HG02840 (cell line): ENCODE measurements around the gene MAP4K2.
"Not testable (repeated sequence)": the region's sequence is repeated elsewhere in the genome, so short reads cannot be mapped to it uniquely, and the experiment has no call there.

ENCODE experiments used
- ATAC-seq: cut with Tn5 transposase; IDR thresholded peaks from one replicate; pipeline ENCODE4 v1.9.1; 2021; ENCODE audit warnings: mild to moderate bottlenecking, moderate library complexity, moderate number of reproducible peaks; ENCODE audit not compliant: unreplicated experiment, low FRiP score

The MAP4K2 gene

GRCh38 chr11:64803158-64803845, at the start of gene MAP4K2:
Gene MAP4K2, minus strand, starts transcription at chr11:64803214. Its CDS starts 65 bp downstream, at chr11:64803149.
- ATAC-seq, result peak; percentile 57

GRCh38 chr11:64851831-64852351, 48.9 kb upstream of the MAP4K2 start:
- ATAC-seq, result peak; percentile 3

GRCh38 chr11:64850979-64851567, 48.1 kb upstream of the MAP4K2 start:
- peak; percentile 51 for ATAC-seq

- no peak for ATAC-seq
These were observed 46.8 kb upstream of the MAP4K2 start for GRCh38 chr11:64849598-64850356.

DNA sequence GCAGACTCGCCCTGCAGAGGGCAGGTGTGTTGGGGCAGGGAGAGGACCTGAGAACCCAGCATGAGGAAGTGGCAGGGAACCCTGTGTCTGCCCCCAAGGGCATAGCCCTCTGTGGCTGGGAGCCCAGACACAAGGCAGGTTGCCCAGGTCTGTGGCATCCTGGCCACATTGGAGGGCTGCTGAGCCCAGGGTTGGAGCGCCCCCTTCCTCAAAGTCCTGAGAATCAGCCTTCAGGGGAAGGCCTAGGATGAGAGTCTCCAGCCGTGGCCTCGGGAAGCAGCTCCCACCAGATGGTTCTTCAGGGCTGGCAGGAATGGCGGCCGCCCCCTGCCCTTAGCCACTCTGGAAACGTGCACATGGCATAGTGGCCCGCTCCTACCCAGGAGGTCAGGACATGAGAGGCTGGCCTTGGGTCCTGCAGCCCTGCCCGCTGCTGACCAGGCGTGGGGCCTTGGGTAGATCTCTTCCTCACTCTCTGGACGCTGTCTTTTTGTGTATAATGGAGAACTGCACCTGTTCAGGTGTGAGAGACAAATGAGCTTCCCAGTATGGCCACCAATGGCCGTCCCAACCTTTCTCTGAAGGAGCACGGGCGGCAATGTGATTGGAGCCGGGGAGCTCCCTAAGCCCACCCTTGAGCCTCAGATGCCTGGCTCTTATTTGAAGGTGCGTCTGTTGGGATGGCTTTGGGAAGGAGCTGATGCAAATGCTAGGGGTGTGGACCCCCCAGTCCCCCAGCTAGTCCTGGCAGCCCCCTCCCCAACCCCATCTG, 46.0 kb upstream of the MAP4K2 start:
- ATAC-seq, result no peak

- ATAC-seq, result no peak
These were observed 45.3 kb upstream of the MAP4K2 start for GRCh38 chr11:64848214-64848825.

DNA sequence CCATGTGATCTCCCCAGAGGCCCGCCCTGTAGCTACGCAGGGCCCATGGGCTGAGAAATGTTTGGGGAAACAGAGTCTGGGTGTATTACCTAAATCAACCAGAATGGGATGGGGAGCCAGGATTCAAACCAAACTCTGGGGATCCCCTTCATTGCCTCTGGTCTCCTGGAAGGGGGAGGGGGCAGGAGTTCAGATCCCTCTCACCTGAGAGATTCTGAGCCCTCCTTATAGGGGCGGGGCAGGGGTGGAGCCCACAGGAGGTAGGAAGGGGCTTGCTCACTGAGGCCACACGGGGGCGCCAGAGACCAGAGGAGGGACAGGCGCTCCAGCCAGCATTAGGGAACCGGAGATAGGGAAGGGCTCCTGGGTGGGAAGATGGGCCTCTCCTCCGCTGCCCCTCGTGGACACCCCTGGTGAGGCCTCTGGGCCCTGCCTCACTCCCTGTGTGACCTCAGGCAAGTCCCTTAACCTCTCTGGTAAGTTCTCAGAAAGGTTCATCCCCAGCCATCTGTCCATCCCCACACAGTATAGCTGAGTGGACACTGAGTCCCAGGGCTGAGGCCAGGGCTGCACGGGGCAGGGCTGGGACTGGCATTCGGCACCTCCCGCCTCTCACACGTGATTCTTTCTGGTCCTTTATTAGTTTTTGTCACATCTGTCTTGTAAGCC, 44.1 kb upstream of the MAP4K2 start:
- ATAC-seq, result no peak

GRCh38 chr11:64845776-64846129, 42.7 kb upstream of the MAP4K2 start:
- not testable (repeated sequence) for ATAC-seq

DNA sequence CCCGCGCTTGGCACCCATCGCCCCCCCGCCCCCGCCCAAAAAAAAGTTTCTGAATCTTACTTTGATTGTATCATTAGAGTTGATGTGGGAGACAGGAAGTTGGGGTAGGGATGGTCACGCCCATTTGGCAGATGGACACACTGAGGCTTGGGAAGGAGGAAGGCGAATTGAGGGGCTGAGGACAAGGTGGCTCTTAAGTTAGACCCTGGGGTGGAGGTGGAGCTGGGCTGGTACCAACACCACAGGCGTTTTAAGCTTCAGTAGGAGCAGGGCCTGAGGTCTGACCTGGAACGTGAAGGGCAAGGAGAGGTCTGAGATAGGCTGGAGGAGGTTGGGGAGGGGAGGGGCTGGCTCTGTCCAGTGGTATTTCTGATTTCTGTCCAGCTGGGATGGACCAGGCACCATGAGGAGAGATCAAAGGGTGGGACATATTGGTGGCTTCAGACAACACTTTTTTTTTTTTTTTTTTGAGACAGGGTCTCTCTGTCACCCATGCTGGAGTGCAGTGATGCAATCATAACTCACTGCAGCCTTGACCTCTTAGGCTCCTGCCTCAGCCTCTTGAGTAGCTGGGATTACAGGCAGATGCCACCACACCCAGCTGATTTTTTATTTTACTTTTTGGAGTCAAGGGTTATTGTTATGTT, 42.2 kb upstream of the MAP4K2 start:
- no peak for ATAC-seq

DNA sequence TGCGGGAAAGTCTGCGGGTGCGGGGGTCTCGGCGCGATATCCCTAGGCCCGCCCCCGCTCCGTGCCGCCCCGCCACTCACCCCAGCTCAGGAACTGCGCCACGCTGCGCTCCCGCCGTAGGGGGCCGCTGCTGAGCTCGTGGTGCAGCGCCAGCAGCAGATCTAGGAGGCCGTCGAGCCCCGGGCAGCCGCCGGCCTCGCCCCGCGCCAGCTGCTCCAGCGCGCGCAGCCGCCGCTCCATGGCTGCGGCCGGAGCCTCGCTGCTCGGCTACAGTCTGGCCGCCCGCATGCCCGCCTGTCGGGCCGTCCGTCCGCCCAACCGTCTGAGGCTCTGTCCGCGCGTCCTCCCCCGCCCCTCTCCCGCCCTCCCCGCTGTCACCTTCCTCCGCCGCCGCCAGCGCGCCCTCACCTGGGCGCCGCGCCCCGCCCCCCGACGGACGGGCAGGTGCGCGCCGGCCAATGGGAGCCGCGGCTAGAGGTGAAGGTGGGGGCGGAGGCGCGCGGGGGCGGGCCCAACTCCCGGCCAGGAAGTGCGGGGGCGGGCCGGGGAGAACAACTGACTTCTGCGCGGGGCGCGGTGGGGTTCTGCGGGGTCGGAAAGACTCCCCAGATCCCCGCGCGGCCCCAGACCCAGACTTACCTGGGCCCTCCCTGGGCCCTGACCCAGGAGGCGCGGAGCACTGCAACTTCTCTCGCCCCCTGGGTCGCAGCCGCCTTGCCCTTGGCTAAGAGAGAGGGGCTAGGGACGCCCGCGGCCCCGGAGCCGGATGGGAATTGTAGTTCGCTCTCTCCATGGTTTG, 41.5 kb upstream of the MAP4K2 start, which contains the start of gene CDC42BPG:
TSS of gene CDC42BPG (minus strand) at position 324 of the 799 bp plus-strand sequence. CDS start at position 240, 84 bp downstream.
- no peak for ATAC-seq

- no peak for ATAC-seq
These were observed 40.8 kb upstream of the MAP4K2 start for GRCh38 chr11:64843686-64844329.

DNA sequence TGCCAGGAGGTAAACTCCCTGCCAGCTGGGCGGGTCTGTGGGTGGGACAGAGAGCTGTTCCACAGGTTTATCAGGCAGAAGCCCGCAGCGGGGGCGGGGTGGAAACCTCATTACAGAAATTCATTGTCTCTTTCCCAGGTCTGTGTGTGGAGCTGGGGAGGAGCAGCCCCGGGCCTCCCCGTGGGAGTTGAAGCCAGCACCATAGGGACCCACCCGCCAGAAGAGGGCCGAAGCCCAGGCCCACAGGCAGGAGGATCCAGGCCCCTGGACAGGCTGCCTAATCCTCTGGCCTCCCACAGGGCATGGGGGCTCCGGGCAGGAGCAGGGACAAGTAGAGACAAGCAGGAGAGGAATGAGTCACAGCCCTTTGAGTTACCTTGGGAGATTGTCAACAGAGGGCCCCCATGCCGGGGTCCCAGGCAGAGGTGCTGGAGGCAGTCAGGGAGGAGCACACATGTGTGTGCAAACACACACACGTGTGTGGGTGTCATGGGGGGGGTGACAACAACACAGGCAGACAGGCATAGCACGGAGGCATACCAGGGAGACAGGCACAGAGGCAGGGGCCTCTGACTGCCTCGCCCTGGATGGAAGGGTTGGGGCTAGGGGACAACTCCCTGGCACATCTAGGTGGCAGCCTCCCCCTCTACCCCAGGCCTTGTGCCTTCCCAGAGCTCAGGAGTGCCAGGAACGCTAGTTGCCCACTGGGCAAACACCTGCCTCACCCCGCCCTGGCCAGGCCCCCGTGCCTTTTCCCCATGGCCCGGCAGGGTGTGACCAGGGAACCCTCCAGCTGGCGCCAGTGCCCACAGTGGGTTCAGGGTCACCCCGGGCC, 40.1 kb upstream of the MAP4K2 start:
- ATAC-seq, result no peak

DNA sequence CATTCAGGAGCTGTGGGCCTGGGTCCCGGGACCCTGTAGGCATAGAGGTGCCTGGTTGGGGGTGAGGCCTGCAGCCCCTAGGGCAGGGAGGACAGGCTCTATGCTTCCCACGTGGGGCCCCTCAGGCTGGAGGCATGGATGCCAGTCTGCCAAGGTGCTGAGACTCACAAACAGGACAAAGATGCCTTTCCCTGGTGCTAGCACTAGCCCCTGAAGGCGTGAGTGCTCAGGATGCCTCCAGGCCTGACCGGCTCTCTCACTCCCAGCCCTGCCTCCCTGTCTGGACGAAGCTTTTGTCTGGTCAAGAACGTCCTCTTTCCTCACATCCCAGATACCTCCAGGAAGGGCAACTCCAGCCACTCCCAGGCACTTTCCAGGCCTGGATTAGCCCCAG, 39.3 kb upstream of the MAP4K2 start:
- ATAC-seq, result no peak

GRCh38 chr11:64841592-64842365, 38.8 kb upstream of the MAP4K2 start:
- no peak for ATAC-seq

GRCh38 chr11:64839887-64840782, 37.1 kb upstream of the MAP4K2 start:
- ATAC-seq, result no peak
